Measurements from ENCODE around the gene SLAIN2. TPM values are rescaled to one million over a fixed set of nuclear protein-coding genes. Genes with fewer than 3 reads are reported as not detected.

Gene SLAIN2
- total and polyA plus RNA-seq, 12 donors = 7.5 to 181 (median 46.6) TPM

DNA sequence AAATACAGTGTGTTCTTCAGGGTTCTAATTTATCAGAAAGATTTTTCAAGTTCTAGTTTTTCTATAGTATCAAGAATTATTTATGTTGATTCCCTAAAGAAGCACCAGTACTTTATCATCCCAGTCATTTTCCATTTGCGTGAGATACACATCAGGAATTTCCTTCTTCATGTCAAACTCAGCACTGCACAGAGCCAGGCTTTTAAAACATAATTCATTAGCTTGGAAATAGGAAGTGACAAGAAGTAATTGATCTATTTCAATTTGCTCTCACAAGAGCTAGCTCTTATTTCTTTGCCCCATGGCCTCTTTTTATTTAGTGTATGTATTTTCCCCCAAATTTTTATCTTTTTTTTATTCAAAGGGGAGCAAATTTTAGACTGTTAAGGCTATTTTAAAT lies 128.8 kb downstream of the SLAIN2 start:
- intact Hi-C loops (cut with DNase I) = no loop called here
- Histone ChIP-seq H3K4me1 (replicated peaks in 1 of 2) (no peaks in the 10 kb centered on the region), H3K27me3 (no peaks in the 10 kb centered on the region), H3K9me3 (replicated peaks in 1 of 3) (no peaks in the 10 kb centered on the region), H3K27ac (no peak overlapping the region), H3K4me3 (no peak overlapping the region), H3K36me3 (replicated peaks in 1 of 2) (no peaks in the 10 kb centered on the region)
- no peak for DNase-seq
- TF ChIP-seq CTCF (IDR thresholded peaks at IDR 0.05) = no peak
- no peak for TF ChIP-seq POLR2A (IDR thresholded peaks at IDR 0.05)
- 55 to 76% (median 66%) methylated on average over 1 of the region's 1 CpG for WGBS, 4 donors

DNA sequence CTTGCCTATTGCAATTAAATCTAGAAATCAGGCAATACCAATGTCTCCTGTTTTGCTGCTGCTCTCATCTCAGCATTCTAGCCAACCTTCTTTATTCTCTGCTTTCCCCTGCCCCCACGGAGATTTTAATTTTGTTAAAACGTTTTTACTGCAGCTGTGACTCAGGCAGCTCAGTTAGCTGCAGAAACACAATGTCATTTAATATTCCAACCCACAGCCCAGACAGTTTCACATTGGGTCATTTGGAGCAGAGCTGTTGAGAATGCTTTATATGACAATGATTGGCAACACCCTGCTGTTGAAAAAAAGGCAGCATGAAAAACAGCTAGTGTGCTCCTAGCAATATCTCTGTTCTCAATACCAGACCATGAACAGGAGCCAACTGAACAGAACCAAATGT lies 129.2 kb downstream of the SLAIN2 start:
- no peaks in the 10 kb centered on the region for H3K36me3 ChIP-seq (replicated peaks in 1 of 2)
- H3K9me3 ChIP-seq (replicated peaks in 1 of 3) = no peaks in the 10 kb centered on the region
- 18 to 34% (median 30%) methylated on average over 2 of the region's 2 CpGs for WGBS, 4 donors
- H3K27me3 ChIP-seq = no peaks in the 10 kb centered on the region
- H3K27ac ChIP-seq = no peak overlapping the region
- no peaks in the 10 kb centered on the region for H3K4me1 ChIP-seq (replicated peaks in 1 of 2)
- peak in 1 of 7 donors; percentile 58 for DNase-seq
- intact Hi-C loops (cut with DNase I) = no loop called here
- no peak overlapping the region for H3K4me3 ChIP-seq
- no peak for TF ChIP-seq POLR2A (IDR thresholded peaks at IDR 0.05)
- no peak for TF ChIP-seq CTCF (IDR thresholded peaks at IDR 0.05)

DNA sequence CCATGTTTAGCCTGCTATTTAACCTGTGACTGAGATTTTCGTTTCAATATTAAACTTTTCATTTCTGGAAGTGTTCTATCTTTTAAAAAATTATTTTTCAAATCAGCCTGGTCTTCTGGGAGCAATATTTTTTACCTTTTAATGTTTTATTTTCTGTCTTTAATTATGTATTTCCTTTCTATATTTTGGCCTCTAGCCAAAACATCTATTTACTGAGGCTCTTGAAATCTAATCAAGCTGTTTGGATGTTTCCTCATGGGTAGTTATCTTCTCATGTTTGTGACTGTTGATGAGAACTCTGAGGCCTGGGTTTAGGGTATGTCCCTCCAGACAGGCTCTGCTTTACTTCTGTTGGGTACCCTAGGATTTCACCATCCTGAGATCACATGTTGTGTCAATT lies 131.5 kb downstream of the SLAIN2 start:
- Histone ChIP-seq H3K9me3 (replicated peaks in 1 of 3) (no peaks in the 10 kb centered on the region), H3K36me3 (replicated peaks in 1 of 2) (no peaks in the 10 kb centered on the region), H3K4me1 (replicated peaks in 1 of 2) (no peaks in the 10 kb centered on the region), H3K27ac (no peak overlapping the region), H3K27me3 (no peaks in the 10 kb centered on the region), H3K4me3 (no peak overlapping the region)
- DNase-seq = no peak
- intact Hi-C loops (cut with DNase I) = no loop called here
- TF ChIP-seq CTCF (IDR thresholded peaks at IDR 0.05) (no peak), POLR2A (IDR thresholded peaks at IDR 0.05) (no peak)
- 80 to 93% (median 85%) methylated on average over 1 of the region's 1 CpG for WGBS, 4 donors

DNA sequence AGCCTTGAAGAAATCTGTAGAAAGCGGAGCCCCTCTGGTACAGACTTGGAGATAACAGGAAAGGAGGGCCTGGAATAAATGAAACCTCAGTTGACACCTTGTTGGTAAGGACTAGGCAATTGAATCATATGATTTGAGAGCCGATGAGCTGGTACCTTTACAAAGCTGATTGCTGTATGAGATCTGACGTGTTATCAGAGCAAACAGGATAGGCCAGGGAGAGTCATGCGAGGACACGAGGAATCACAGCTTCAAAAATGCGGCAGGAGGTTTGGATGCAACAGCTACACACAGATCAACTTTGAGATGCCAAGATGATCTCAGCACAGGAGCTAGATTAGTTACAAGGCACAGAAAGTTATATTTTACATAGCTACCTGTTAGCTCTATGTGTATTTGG lies 134.4 kb downstream of the SLAIN2 start:
- intact Hi-C loops (cut with DNase I) = no loop called here
- WGBS, 4 donors = 82 to 95% (median 90%) methylated on average over 6 of the region's 6 CpGs
- Histone ChIP-seq H3K9me3 (replicated peaks in 1 of 3) (no peaks in the 10 kb centered on the region), H3K27ac (no peak overlapping the region), H3K27me3 (no peaks in the 10 kb centered on the region), H3K4me3 (no peak overlapping the region), H3K36me3 (replicated peaks in 1 of 2) (no peaks in the 10 kb centered on the region), H3K4me1 (replicated peaks in 1 of 2) (no peaks in the 10 kb centered on the region)
- DNase-seq = peak in 1 of 7 donors; percentile 68
- TF ChIP-seq POLR2A (IDR thresholded peaks at IDR 0.05) (no peak), CTCF (IDR thresholded peaks at IDR 0.05) (no peak)

Other genes starting within 250 kb of the SLAIN2 start
- gene TXK, start 207.3 kb upstream of the SLAIN2 start, total RNA-seq = 1 to 10 TPM in 6 of 9 donors, under 1 TPM in 3; 0.55 to 4.9 (median 1.6) TPM
- gene TXK, start 207.3 kb upstream of the SLAIN2 start, polyA plus RNA-seq = 1 to 10 TPM in 1 of 3 donors, under 1 TPM in 2; 0.72 to 1.9 (median 0.74) TPM
- 1 to 10 TPM; 1.4 to 8.0 (median 4.8) TPM for gene TEC, start 71.7 kb upstream of the SLAIN2 start, total RNA-seq
- gene TEC, start 71.7 kb upstream of the SLAIN2 start, polyA plus RNA-seq = 1 to 10 TPM; 1.7 to 4.7 (median 3.2) TPM
- gene SLC10A4, start 141.8 kb downstream of the SLAIN2 start, total RNA-seq = 1 to 10 TPM in 4 of 9 donors, under 1 TPM in 1, not detected in 4; 0.15 to 3.3 (median 2.1) TPM
- gene SLC10A4, start 141.8 kb downstream of the SLAIN2 start, polyA plus RNA-seq = 1 to 10 TPM in 2 of 3 donors, under 1 TPM in 1; 0.77 to 3.0 (median 1.3) TPM
- gene ZAR1, start 148.7 kb downstream of the SLAIN2 start, total RNA-seq = under 1 TPM in 1 of 9 donors, not detected in 8; 0.22 TPM
- gene ZAR1, start 148.7 kb downstream of the SLAIN2 start, polyA plus RNA-seq = not detected